ENCODE results near the gene C2orf80.
"Not testable (repeated sequence)": the region's sequence is repeated elsewhere in the genome, so short reads cannot be mapped to it uniquely, and the experiment has no call there.

The C2orf80 gene

GRCh38 chr2:208189810-208190503 is at the start of gene C2orf80:
TSS of gene C2orf80 (minus strand) at chr2:208190030. CDS start at chr2:208186986, 3,044 bp downstream.
- DNase-seq = no peak

DNA sequence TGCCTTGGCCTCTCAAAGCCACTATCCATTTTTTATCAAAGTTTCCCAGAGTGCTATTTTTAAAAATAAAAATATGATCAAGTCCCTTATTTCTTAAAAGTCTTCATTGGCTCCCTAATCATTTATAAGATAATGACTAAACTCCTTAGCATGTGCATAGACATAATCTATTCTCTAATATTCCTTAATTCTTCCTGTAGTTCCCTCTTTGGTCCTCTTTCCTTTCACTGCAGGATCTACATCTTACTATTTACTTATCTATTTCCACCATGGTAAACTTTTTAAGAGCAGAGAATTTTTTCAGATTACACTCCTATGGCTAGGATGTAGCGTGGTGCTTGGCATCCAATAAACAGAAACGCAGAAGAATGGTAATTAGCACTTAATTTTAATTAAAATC is 46.0 kb upstream of the C2orf80 start:
- no peak for DNase-seq

- no peak for DNase-seq
These were observed 45.0 kb upstream of the C2orf80 start for GRCh38 chr2:208234786-208235185.

DNA sequence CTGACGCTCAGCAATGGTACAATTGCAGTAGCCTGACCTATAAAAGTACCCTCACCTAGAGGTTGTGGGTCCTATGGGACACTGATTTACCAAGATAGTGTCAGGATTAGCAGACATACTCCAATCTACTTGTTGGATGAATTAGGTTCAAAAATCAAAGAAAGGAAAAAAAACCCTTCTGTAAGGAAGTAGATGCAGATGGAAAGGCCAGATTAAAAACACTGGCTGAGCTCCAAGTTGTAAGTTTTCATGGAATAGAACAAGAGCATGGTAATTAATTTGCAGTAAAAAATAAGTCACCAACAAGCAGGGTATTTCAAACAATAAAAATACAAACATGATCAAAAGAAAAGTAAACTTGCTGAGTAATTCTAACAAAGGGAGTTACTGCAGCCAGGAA is 38.6 kb upstream of the C2orf80 start:
- DNase-seq = no peak

- no peak for DNase-seq
These were observed 37.9 kb upstream of the C2orf80 start for GRCh38 chr2:208227581-208228232.

DNA sequence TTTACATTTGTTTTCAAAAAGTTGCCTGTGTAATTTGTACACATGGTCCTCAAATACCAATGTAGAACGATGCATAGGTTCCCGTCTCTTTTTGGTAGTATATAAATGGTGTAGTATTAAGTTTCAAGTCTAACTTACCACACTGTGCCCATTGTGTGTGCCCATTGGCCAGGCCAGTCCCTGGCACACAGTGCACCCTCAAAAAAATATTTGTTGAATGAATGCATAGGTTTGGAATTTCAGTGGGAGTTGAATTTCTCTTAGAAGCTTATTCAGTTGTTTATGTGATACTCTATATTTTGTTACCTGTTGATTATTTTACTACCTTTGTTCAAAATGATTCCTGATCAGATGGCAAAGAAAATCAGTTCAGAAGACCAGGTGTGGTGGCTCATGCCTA is 35.0 kb upstream of the C2orf80 start:
- DNase-seq = no peak

DNA sequence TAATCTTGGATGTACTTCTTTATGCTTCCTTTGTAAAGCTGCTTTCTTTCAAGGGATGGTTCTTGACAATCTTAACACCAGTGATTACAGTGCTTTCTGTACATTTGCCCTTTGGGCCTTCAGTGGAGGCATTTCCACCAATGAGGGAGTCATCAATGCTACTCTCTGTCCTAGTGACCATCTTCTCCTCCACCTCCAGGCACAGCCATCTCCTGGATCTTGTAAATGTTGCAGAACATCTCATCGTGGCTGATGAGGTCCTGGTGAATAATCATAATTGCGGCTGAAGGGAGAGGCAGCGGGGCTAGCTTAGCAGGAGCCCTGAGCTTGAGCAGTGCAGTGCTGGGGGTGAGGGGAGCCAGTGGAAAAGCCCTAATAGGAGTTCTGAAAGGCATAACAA is 32.5 kb upstream of the C2orf80 start:
- DNase-seq = no peak

GRCh38 chr2:208221873-208222272 is 32.0 kb upstream of the C2orf80 start:
- not testable (repeated sequence) for DNase-seq

- DNase-seq = no peak
These were observed 21.0 kb upstream of the C2orf80 start for GRCh38 chr2:208210688-208211451.

DNA sequence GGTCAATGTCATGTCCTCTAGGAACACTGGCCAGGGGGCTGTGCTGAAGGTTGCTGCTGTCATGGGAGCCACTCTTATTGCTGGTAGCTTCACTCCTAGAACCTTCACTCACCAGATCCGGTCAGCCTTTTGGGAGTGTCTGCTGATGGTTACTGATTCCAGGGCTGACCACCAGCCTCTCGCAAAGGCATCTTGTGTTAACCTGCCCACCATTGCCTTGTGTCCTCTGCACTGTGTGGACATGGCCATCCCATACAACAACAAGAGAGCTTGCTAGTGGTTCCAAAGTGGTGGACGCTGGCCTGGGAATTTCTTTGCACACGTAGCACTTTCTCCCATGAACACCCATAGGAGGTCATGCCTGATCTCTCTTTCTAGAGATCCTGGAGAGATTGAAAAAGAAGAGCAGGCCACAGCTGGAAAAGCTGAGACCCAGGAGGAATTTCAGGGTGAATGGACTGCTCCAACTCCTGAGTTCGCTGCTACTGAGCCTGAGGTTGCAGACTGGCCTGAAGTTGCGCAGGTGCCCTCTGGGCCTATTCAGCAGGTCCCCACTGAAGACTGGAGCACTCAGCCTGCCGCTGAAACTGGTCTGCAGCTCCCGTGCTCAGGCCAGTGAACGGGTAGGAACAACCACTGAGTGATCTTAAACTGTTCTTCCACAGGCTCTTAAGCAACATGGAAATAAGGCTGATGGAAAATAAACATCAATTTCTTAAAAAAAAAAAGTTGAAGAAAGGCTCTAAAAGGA is 18.7 kb upstream of the C2orf80 start:
- DNase-seq = no peak

GRCh38 chr2:208207769-208208168 is 17.9 kb upstream of the C2orf80 start:
- DNase-seq = no peak

GRCh38 chr2:208204166-208204565 is 14.3 kb upstream of the C2orf80 start:
- DNase-seq = no peak

DNA sequence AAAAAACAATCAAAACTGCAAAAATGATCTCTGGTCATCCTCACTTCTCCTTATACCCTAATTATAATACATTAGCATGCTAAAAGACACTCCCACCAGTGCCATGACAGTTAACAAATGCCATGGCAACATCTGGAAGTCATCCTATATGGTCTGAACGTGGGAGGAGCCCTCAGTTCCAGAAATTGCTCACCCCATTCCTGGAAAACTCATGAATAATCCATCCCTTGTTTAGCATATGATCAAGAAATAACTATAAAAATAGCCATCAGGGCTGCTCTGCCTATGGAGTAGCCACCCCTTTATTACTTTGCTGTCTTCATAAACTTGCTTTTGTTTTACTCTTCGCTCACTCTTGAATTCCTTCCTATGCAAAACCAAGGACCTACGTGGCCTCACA is 5.7 kb upstream of the C2orf80 start:
- no peak for DNase-seq

GRCh38 chr2:208192611-208193236 is 2.9 kb upstream of the C2orf80 start:
- no peak for DNase-seq

GRCh38 chr2:208189069-208189809 is 591 bp downstream of the C2orf80 start:
- DNase-seq = no peak

DNA sequence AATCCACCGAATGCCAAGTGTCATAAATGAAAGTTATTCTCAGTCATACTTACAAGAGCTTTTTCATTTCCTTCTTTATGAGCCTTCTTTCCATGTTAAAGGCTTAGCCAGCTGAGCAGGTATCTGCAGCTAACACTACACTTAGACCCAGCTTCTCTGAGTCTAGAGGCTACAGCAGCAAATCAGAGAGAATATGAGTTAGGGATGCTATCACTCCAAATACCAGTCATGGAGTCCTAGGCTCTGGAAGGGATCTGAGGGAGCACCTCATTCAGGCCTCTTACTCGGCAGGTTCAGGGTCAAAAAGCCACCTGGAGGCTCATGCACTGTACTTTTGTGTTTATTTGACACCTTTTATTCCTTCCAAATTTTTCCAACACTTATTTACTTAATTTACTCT is 2.9 kb downstream of the C2orf80 start:
- DNase-seq = no peak

- DNase-seq = no peak
These were observed 3.4 kb downstream of the C2orf80 start for GRCh38 chr2:208186465-208186864.

- DNase-seq = no peak
These were observed 5.7 kb downstream of the C2orf80 start for GRCh38 chr2:208183972-208184705.

- no peak for DNase-seq
These were observed 6.3 kb downstream of the C2orf80 start for GRCh38 chr2:208183526-208183925.

GRCh38 chr2:208182835-208183234 is 7.0 kb downstream of the C2orf80 start:
- no peak for DNase-seq

DNA sequence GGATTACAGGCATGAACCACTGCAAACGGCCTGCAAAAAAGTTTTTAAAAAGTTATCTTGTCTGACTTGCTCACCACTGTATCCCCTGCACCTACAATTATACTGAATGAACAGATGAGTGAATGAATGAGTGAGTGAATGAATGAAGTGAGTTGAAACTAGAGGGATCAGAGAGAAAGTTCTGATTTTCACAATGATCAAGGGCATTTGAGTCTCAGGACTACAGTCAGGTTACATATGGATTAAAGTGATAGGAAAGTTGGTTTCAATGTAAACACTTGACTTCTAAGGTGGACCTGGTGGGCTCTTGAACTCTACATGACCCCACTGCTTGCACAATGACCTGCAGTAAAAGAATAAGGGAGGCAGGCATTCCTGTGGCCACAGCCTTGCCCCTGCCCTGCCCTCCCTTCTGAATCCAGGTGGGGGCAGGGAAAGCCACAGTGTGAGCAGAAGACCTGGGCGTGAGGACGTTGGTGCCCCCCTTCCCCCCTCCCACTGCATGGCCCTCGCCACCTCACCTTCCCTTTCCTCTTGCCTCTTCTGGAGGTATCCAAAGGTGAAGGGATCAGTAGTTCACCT is 10.7 kb downstream of the C2orf80 start:
- no peak for DNase-seq
